SW 1271 (cell line): Measurements from ENCODE around the gene IGFBP6.
"Not testable (repeated sequence)": the region's sequence is repeated elsewhere in the genome, so short reads cannot be mapped to it uniquely, and the experiment has no call there.

Experiments used
- DNase-seq, 2 experiments: peaks; one replicate each; lab custom pipeline; 2025; lab: John Stamatoyannopoulos, UW

IGFBP6 gene

GRCh38 chr12:53070877-53071492 is 26.5 kb upstream of the IGFBP6 start:
- no peak for DNase-seq

GRCh38 chr12:53071591-53072551 is 25.6 kb upstream of the IGFBP6 start:
- no peak for DNase-seq

GRCh38 chr12:53073881-53074280 is 23.6 kb upstream of the IGFBP6 start:
- DNase-seq, result no peak

GRCh38 chr12:53074283-53074998 is 23.0 kb upstream of the IGFBP6 start:
- no peak for DNase-seq

DNA sequence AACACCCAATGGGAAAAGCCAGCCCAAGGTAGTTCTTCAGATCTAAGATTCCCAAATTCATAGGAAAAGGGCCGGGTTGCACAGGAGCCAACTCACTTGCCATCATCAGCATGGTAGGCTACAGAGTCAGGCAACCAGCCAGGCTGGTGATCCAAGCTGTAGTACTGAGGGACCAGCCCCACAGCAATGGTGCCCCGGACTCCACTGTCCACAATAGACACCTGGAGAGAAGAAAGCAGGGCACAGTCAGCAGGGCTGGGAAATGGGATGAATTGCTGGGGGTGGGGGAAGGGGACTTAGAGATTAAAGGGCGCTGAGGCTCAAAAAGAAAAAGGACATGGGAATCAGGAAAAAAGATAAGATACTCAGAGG is 22.5 kb upstream of the IGFBP6 start:
- DNase-seq, result no peak

GRCh38 chr12:53076461-53076860 is 21.0 kb upstream of the IGFBP6 start:
- DNase-seq, result no peak

- DNase-seq, result no peak
These were observed 20.4 kb upstream of the IGFBP6 start for GRCh38 chr12:53077030-53077429.

DNA sequence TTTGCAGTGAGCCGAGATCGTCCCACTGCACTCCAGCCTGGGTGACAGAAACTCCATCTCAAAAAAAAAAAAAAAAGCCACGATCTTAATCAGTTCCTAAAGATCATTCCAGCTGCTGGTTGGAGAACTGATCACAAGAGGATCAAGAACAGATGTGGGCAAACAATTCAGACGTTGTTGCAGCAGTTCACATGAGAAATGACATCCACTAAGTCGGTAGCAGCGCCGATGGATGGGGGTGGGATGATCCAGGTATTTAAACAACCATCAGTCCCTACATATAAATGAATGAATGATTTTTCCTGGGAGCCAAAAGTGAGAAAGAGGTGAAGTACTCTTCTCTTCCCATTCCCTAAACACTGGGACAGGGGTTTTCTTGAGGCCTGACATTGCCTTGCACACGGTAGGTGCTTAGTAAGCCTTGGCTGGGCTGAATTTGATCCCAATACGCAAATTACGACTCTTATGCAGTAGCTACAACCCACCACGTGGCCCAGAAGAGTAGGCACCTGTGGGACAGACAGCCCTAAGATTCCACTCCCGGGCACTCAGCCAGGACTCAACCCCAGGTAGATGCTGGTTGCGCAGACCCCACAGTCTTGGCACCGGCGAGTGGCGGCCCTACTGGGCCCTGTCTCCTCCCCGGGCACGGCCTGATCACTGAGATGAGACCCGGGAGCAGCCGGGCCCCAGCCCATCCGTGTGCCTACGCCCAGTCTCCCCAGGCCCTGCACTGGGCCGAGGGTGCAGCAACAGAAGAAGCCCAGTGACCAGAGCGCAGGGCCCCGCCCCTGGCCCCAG is 18.8 kb upstream of the IGFBP6 start:
- no peak for DNase-seq

- peak; percentile 90 to 98 for DNase-seq
These were observed 18.0 kb upstream of the IGFBP6 start, which contains the start of gene SPRYD3 for GRCh38 chr12:53079226-53080117. TSS of gene SPRYD3 (minus strand) at chr12:53079390. CDS start at chr12:53079333, 57 bp downstream.

- DNase-seq, result no peak
These were observed 14.8 kb upstream of the IGFBP6 start for GRCh38 chr12:53082637-53083175.

DNA sequence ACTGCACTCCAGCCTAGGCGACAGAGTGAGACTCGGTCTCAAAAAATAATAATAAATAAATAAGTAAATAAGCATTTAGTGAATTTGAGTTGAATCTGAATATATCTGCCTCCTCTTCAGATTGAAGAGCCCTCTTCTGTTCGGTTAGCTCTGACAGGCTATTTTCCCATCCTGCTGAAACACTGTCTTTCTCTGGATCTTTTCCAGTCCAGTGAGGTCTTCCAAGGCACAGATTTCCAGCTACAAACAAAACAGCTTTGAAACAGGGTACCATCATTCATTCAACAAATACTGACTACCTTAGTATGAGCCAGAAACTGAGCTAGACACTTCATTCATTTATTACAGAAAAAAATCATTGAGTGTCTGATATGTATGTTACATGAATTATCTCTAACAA is 11.1 kb upstream of the IGFBP6 start:
- no peak for DNase-seq

DNA sequence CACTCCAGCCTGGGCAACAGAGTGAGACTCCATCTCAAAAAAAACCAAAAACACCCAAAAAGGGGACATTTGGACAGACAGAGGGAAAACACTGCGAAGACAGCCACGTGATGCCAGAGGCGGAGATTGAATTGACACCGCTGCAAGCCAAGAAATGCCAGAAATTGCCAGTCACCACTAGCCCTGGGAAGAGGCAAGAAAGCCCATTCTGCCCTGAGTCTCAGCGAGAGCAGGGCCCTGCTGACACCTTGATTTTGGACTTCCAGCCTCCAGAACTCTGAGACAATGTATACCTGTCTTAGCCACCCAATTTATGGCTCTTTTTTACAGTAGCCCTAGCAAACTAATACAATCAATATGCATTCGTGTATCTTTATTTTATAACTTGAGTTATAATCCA is 7.4 kb upstream of the IGFBP6 start:
- no peak for DNase-seq

GRCh38 chr12:53090554-53090953 is 6.9 kb upstream of the IGFBP6 start:
- DNase-seq, result no peak

DNA sequence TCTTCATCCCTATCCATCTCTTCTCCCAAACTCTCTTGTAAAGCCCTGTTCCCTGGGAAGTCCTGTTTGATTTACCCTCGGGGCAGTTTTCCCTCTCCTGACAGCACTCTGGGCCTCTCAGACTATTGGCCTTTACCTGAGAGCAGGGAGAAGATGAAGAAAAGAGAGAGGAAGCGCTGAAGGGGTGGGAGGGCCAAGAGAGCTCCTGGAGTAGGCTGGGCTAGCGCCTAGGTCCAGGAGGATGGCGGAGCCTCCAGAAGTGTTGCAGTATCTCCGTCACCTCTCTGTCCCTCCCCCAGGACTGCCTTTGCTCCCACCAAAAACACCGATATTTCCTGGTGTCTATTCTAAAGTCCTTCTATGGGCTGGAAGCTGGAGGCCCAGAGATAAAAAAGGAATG is 5.7 kb upstream of the IGFBP6 start:
- DNase-seq, result no peak

DNA sequence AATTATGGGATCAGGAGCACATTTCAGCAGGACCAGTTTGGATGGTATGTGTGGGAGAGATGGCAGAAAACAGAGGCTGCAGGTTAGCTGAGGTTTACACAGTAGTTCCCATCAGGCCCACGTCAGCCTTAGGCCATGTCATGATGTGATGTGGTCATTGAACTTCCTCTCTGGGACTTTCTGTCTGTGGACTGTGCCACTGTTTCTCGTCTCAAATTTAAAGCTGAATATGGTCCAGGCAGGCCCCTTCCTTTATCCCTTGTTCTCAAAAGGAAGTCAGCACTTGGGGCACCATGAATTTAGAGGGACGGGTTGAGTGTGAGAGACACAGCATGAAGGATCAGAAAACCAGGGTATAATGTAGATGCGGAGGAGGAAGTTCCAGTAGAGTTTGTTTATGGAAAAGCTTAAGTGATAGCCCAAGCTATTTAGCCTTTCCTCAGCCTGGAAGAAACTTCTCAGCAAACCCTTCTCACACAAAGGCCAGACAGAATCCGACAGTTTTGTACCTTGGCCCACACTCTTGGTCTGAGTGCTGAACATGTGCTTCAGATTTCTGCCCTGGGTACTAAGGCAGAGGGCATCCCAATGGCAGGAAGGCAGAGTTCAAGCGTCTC is 3.6 kb upstream of the IGFBP6 start:
- DNase-seq, result no peak

DNA sequence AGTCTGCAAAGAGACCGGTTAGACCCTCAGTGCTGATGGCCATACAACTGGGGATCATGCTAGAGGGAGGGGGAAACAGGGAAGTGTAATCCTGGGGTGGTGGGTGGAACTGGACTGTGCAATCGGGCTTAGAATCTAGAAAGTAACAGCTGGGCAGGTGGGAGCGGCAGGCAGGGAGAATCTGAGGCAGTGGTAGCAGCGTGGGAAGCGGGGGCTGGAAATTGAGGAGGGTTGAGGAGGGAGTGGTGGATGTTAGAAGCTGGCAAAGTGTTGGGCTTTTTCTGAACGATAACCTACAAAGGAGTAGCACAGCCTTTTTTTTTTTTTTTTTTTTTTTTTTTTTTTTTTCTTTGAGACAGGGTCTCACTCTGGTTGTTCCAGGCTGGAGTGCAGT is 3.1 kb upstream of the IGFBP6 start:
- DNase-seq, result no peak

DNA sequence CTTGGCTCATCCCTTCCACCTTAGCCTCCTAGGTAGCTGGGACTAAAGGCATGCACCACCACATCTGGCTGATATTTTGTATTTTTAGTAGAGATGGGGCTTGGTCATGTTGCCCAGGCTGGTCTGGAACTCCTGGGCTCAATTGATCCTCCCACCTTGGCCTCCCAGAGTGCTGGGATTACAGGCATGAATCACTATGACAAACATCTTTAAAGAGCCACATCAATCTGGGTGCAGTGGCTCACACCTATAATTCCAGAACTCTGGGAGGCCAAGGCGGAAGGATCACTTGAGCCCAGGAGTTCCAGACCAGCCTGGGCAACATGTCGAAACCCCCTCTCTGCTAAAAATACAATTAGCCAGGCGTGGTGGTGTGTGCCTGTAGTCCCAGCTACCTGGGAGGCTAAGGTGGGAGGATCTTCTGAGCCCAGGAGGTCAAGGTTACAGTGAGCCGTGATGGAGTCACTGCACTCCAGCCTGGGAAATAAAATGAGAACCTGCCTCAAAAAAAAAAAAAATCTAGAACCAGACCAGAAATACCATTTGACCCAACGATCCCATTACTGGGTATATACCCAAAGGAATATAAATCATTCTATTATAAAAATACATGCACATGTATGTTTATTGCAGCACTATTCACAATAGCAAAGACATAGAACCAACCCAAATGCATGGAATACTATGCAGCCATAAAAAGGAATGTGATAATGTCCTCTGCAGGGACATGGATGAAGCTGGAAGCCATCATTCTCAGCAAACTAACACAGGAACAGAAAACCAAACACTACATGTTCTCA is 2.5 kb upstream of the IGFBP6 start:
- DNase-seq, result not testable (repeated sequence)

- not testable (repeated sequence) for DNase-seq
These were observed 1.9 kb upstream of the IGFBP6 start for GRCh38 chr12:53095596-53095895.

DNA sequence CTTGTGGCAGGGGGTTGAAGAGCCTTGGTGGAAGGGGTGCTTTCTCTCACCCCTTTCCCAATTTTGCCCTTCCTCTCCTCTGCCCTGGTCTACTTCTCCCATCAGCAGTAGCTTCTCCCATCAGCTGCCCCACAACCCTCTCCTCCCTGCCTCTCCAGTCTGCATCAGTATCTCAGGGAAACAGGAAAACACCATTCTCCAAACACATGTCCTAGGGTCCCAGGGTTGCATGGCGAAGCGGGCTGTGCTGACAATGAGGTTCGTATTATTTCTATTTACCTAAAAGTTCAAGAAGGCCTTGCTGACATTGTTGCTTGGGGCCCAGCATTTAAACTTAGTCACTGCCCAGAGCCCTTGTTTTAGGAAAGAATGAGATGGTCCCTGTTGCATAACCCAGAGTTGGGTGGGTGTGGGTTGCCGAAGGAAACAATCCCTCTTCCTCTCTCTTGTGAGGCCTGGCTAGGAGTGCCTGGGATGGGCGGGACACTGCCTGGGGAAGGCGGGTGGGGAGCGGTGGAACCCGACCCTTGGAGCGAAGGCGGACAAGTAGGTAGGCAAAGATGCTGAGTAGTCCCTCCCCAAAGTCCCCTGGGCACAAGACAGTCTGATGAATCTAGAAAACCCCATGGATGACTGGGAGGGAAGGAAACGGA is 1.3 kb upstream of the IGFBP6 start:
- no peak for DNase-seq
